NCI-H774 (cell line): ENCODE data around the gene TEX2.
"Not testable (repeated sequence)": the region's sequence is repeated elsewhere in the genome, so short reads cannot be mapped to it uniquely, and the experiment has no call there.

Source experiments
- DNase-seq: peaks from one replicate; lab custom pipeline; 2025; lab: John Stamatoyannopoulos, UW

TEX2 gene

DNA sequence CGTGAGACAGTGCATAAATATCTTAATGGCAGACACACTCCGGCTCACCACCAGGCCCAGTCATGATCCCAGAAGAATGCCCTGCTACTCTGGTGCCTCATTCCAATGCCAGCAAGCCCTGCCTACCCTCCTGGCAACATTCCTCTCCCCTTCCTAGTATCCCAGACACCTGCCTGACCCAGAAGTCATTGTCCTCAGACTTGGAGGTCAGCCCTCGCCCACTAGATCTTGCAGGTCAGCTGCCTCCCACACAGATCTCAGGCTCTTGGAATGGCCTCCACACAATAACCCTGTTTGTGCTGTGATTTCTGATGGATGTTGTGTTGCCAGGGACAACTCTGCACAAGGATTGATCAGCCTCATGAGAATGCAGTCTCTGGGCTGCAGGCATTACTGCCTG lies 1.8 kb upstream of the TEX2 start:
- DNase-seq: no peak

DNA sequence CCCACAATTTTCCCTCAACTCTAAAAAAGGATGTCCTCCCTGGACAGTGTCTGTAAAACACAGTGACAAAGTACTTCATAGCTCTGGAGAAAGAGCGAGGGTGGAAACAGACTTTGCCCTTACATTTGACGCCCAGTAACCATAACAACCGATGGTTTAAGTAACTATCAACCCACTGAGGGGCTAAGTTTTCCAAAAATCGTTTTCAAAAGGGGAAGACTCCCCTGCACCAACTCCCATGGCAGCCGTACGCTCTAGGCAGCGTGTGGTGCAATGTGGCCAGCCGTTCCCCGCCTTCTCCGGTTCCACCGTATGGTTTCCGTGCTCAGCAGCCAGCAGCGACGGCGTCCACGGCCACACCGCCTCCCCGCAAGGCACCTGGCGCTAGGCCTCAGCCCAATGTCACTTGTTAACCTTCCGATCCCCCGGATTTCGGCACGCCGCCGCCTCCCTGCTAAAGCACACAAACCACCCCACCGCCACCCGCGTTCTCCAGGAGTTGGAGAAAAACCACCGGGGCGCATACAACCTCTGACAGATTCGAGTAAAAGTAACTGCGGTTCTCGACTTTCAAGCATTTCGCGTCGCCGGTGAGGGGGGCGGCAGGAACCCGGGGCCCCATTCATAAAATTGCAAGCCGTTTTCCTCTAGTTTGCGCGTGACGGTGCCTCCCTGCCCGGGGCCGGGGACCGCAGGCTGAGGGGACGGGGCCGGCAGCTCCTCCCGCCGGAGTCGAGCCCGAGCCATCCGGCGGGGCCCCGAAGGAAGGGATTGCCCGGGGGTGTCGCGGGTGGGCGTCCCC lies 661 bp downstream of the TEX2 start:
- peak; percentile 51 for DNase-seq

DNA sequence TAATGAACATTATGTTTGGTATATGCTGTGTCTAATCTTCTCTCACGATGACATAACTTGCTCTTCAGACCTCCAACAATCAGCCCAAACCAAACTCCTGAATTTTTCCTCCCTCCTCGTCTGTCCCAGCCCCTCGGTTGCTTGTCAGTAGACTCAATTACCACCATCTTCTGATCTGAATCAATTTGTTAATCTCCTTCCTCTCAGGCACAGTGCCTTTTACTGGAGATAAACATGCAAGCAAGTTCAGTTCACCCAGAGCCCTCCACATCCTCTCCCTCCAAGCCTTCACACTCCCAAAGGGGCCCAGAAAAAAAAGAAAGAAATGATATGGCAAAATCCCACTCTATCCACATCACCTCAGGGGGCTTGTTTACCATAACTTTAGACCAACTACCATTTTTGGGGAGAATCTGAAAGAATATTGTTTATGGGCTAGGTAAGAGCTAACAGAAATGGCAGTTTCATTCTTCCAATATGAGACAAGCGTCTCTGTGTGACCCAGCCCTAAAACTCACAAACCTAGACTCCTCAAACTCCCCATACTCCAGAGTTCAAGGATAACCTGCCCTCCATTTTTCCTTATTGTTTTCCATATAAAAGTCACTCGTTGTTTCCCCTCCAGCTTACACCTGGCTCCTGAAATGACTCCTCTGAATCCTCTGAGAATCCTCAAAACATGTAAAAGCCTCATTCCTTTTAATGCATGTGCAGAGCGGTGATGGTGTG lies 1.5 kb downstream of the TEX2 start:
- no peak for DNase-seq

DNA sequence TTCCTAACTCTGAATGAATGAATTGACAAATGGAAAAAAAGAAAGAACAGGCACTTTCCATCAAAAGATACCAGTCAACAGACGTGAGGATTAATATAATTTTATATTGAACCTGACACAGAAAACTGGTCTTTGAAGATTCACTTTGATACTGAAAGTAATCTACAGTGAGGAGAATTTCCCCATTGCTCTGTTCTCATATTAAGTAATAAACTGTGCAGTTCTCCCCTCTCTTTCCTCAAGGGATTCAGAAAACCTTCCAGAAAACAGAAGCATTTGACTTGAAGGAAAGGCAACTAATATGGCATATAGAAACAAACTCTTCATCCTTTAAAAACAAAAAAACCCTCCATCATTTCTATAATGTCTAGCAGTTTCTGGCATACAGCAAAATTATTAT lies 2.2 kb downstream of the TEX2 start:
- no peak for DNase-seq

DNA sequence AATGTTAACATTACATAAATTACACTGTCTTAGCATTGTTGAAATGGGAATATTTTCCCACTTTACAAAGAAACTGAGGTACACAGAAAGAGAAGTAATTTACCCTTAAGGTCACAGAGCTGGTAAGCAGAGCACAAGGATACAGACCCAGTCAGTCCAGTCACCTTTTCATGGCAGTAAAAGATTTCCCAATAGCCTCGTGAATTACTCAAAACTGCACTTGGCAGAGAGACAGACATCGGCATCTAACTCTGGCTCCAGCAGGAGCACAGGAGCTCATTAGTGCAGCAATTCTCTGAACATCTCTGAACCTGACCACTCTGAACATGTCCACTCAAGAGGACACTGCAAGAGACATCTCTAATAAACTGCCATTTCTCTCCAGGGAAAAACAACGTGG lies 3.1 kb downstream of the TEX2 start:
- DNase-seq: no peak

DNA sequence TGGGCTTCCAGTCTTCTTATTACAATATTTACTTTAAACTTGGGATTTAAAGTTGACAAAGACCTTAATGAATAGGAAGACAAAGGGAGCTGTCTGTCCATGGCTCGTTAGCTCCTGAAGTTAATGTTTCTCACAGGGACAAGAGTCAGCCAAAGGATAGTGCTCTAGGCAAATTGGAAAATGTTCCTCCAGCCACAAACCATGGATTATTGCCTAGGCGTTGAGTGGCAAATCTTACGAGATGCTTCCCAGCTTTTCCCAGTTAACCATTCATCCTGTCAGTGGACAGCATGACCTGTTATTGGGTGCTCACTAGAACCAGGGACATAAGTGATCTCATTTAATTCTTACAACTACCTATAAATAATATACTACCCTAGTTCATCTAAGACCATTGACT lies 3.6 kb downstream of the TEX2 start:
- DNase-seq: no peak

DNA sequence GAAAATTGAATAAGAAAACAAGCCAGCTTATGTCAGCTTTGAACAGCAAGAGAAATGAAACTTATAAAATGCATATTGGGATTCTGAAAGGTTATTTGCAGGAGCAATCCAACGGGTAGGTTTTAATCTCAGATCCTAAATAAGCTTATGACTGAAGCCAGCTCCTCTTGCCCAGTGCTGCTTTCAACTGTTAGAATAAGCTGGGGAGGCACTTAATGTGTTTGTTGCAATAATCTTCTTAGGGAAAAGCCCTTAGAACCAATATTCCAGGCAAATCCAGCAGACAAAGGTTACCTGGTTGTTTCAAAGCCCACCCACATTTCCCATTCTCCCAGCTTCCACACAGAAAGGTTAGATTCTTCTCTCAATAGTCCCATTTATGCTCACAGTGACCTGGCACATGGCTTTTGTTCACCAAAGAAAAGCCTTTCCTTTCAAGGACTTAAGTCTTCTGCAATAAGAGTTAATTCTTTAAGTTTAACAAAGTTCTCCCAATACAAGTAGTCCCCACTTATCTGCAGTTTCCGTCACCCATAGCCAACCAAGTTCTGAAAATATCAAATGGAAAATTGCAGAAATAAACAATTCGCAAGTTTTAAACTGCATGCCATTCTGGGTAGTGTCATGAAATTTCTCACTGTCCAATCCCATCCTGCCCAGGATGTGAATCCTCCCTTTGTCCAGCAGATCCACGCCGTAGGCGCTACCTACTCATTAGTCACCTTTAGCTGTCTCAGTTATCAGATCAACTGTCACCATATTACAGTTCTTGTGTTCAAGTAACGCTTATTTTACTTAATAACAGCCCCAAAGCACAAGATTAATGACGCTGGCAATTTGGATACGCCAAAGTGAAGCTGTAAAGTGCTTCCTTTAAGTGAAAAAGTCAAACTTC lies 5.9 kb downstream of the TEX2 start:
- DNase-seq: no peak

DNA sequence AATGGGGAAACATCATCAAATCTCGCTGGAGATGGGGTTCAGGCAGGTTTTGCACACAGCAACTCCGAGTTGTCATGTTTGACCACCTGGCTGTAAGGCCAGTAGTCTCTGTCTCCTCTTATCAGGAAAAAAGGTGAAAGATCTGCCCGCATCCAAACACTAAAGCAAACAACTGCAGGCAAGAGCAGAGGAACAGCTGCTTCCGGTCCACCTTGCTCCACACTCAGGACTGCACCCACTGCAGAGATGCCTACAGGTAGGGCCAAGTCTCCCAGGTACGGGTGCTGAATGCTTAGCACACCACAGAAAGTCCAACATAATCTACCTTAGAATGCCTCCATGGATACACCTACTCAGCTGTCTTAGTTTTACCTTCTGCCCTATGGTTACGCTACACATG lies 7.3 kb downstream of the TEX2 start:
- DNase-seq: peak; percentile 35

DNA sequence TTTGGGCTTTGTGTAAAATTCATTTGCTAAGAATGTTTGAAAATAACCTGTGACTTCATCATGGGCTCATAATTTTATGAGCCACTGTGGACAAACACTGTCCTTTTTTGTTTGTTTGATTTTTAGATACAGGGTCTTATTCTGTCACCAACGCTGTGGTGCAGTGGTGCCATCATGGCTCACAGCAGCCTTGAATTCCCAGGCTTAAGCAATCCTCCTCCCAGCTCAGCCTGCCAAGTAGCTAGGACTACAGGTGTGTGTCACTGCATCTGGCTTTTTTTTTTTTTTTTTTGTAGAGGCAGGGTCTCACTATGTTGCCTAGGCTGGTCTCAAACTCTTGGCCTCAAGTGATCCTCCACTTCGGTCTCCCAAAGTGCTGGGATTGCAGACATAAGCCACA lies 8.3 kb downstream of the TEX2 start:
- no peak for DNase-seq

DNA sequence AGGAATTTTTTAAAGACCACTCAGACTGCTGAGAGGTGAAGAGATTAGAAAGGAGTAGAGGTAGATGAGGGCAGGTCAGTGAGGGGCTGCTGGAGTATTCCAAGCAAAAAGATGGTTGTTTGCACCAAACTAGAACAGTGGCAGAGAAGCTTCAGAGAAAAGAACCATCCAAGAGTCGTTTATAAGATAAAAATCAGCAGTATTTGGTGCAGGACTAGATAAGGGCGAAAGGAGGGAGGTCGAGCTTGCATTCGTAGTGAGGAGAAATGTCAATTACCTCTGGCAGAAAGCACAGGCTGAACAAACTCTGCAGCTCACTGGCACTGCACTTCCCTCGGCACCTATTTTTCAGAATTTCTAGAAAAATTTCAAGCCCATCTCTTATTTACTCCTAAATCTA lies 9.6 kb downstream of the TEX2 start:
- DNase-seq: no peak

DNA sequence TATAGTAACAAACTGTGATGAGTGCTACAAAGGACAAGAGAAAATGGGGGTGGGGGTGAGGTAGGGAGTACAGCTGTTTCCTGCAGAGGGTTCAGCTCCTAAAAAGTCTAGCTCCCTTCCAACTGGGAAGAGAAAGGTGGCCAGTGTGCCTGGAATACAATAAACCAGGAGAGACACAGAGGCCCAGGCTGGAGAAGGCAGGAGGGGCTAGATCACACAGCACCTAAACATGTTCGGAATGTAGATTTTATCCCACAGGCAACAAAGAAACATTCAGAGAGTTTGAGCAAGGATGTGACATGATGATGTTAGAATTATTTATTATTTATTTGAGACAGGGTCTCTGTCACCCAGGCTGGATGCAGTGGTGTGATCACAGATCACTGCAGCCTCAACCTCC lies 10.2 kb downstream of the TEX2 start:
- DNase-seq: no peak

DNA sequence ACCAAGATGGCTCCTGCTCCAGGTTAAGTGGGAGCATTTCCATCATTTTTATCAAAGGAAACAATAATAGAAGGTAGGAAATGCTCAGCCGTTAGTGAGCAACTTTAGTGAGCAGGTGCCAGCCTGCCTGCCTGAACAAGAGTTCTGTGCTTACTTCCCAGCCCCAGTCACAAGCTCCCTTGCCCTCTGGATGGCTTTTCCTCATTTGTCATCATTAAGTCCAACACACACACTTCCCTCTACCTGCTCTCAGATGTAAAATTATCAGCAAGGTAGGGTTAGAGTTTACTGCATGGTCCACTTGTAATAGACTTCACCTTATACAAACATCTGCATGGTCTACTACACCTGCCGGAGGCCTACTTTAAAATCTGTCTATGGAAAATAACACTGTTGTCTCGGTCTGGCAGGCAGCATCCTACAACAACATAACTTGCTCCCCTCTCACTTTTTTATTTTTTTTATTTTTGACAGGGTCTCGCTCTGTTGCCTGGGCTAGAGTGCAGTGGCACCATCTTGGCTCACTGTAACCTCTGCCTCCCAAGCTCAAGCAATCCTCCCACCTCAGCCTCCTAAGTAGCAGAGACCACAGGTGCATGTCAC lies 12.7 kb downstream of the TEX2 start:
- peak; percentile 41 for DNase-seq

DNA sequence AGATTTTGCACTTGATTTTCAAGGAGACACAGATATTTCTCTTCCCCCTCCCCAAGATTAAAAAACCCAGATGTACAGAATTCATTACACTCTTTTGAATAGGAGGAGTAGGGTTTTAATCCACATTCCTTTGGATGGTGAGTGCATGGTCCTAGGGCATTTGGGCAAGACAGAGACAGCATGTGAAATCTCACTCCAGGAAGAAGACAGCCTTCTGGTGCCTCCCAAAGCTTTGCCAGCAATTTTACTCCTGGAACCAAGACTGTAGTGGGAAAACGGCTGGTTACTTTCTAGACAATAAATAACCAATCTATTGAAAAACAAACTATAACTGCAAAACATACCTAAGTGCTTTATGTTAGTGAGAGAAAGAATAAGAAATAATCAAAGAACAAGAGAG lies 15.2 kb downstream of the TEX2 start:
- DNase-seq: no peak

DNA sequence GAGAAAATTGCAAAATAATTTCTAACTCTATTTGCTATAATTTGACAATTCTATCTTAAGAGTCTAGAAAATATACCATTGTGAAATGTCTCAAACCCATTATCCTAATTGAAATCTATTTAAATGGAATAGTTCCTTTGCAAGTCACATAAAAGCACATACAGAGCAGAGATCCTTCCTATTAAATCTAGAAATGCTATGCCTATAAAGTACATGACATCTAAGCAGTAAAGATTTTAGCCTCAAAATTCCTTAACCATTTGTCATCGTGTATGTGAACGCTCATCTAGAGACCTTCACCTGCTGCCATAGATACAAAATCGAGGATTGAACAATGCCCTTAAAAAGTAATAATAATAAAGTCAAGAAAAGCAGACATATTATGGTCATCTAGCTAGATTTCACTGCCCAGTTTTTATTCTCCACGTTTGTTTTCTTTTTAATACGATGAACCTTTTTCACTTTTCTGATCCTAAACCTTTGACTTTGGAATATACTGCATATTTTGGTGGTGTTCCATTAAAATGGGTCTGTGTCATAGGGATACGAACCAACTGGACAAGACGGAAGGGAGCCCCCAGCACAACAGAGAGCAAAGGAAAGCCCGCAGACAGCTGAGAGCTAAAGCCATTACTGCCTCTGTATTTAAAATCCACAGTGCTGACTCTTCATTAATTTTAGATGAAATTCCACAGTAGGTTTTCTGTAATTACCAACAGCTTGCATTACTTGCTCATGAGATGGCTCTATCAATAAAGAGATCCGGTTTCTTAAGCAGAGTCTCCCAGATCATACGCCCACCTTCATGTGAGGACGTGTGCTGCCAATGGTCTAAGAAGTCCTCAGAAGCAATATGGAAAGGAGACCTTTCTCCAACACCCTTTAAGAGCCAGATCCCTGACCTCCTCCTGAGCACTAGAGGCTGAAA lies 17.6 kb downstream of the TEX2 start:
- no peak for DNase-seq

DNA sequence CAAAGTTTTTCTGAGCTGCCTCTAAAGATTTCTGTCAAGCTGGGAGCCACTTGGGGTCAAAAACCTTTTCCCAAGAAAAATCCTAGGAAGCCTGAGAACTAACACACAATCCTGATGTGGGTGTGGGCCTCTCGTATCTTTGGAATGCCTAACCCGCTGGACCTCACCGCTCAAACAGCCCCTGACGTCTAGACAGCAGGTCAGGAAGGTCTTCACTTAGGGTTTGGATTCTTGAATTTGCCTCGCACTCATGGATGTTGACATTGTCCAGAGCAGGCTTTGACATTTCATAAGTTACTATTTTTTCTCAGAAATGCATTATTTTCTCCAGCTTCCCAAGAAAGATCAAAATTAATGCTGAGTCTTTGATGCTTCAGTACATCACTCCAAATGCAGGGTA lies 18.9 kb downstream of the TEX2 start:
- no peak for DNase-seq

DNA sequence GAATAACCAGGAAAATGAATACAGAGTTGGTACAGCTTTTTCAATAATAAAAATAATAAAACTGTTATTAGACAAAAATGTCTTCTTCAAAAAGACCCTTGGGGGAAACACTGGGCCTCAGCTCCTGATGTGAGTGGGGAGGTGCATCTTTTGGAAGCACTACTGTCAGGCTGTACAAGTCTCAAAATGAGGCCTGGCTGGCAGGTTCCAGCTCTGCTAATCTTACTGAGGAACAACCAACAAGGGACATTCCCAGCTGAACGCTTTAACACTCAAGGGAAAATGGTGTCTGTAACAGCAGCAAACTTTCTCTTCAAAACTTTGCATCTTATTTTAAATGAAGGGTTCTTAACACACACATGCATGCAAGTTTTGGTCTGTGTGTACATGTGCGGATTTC lies 19.7 kb downstream of the TEX2 start:
- DNase-seq: no peak

DNA sequence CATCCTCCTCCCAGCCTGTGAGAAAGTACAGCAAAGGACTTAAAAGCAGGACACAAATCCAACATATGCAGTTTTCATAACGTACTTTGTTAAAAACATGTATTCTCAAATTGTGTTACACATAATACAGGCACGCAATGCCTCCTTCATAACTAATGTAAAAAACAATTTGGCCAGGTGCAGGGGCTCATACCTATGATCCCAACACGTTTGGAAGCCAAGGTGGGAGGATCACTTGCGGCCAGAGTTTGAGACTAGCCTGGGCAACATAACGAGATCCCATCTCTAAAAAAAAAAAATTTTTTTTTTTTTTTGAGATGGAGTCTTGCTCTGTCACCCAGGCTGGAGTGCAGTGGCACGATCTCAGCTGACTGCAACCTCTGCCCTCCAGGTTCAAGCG lies 20.4 kb downstream of the TEX2 start:
- DNase-seq: no peak

DNA sequence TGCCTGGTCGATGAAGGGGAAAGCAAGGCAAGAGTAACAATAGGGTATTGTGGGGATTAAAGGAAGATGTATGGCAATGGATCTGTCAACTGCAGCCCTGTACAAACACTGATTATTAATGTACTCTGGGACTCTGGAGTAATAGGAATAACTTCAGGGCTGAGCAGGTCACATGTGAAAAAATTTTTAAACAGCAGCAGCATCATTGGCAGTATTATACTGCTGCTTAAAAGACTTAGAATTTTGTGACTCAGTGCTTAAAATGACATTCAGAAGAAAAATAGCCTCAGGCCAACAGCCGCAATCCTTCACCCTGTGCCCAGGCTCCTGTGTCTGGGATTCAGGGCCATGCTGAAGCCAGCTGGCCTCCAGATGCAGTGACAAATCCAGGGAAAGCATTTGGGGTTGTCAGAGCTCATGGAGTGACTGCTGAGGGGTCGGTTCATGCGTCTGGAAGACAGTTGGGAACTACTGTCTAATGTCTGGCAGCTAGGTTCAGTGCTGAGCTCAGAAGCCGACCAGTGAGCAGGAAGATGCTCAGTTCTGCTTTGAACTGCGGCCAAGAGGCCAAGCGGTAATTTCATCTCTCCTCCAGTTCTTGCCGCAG lies 22.2 kb downstream of the TEX2 start:
- no peak for DNase-seq

DNA sequence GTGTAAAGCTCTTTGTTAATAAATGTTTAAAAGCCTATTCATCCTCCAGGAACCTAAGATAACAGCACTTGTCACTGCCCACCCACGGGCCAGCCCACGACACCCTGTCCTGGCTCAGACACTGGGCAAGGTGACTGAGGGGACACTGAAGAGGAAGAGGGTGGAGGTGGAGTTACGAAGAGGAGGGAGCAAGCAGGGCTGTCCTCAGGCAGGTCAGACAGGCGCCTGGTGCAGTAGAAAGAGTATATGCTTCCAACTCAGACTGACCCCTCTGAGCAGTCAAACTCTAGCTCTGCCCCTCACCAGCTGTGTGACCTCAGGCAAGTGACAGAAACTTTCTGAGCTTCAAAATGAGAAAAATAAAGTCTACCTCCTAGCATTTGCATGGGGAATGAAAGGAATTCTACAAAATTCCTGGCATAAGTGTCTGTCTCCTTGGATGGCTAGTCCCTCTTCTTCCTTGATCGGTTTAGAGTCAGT lies 22.8 kb downstream of the TEX2 start:
- no peak for DNase-seq

DNA sequence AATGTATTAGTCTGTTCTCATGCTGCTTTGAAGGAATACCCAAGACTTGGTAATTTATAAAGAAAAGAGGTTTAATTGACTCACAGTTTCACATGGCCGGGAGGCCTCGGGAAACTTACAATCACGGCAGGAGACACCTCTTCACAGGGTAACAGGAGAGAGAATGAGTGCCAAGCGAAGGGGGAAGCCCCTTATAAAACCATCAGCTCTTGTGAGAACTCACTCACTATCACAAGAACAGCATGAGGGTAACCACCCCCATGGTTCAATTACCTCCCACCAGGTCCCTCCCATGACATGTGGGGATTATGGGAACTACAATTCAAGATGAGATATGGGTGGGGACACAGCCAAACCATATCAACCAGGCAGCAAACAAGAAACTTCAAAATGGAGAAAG lies 24.6 kb downstream of the TEX2 start:
- DNase-seq: not testable (repeated sequence)
